K562 (cell line): ENCODE measurements around the gene SPTAN1. TPM values are rescaled to one million over a fixed set of nuclear protein-coding genes. Genes with fewer than 3 reads are reported as not detected.

Experiments
- ATAC-seq: fragments of 200-7000 bp; cut with Tn5 transposase; 3 replicates; pipeline ENCODE4 v1.9.1; 2020; ENCODE audit warnings: moderate library complexity
- BruUV-seq: library from RNA; stranded (reverse); fragments of 400-500 nt; replicated peaks from 2 replicates; lab custom pipeline; 2021; lab: Mats Ljungman, UMichigan
- CTCF ChIA-PET: fragments of 300-600 bp; formaldehyde crosslinking; extraction: SDS; loops from one replicate; lab custom pipeline; 2021; ENCODE audit warnings: low intra/inter-chr PET ratio; lab: Yijun Ruan, JAX
- POLR2A ChIA-PET: fragments of 300-600, 350-650 bp; sonication (Branson Sonifier 250); formaldehyde crosslinking; extraction: SDS; loops from one replicate; lab custom pipeline; 2021; ENCODE audit warnings: antibody characterized with exemption, inconsistent platforms; lab: Yijun Ruan, JAX
- DNase-seq, 4 experiments: peaks; one replicate each; pipeline versions ENCODE4 v3.0.0 to v3.0.0-alpha.2; 2011 to 2018; ENCODE audit warnings: low spot score in 3 of 4, mixed read lengths in 3 of 4; ENCODE audit errors: extremely low read depth in 1 of 4
- FAIRE-seq: peaks from 2 replicates; lab custom pipeline; 2011; peaks lifted over from hg19 to GRCh38; lab: Jason Lieb, UNC
- H2AFZ ChIP-seq: 2 replicates; pipeline ENCODE4 v1.6.0; 2011; ENCODE audit warnings: low read depth, low read length, control low read depth, inconsistent platforms
- H3K27ac ChIP-seq: fragments of 200-600 bp; 3 replicates; pipeline ENCODE4 v1.8.0; 2011; ENCODE audit warnings: low read depth, mild to moderate bottlenecking, control low read depth, inconsistent platforms, low read length, moderate library complexity, mixed read lengths; ENCODE audit errors: extremely low read depth
- H3K27me3 ChIP-seq, 2 experiments: fragments of 300-600 bp in 1 of 2; 2 replicates in 1 of 2; 3 replicates in 1 of 2; pipeline versions ENCODE4 v1.6.0 to v1.8.0; 2011; ENCODE audit warnings: inconsistent platforms in 2 of 2, low read length in 2 of 2, mild to moderate bottlenecking in 1 of 2, mixed read lengths in 1 of 2, moderate library complexity in 1 of 2; ENCODE audit not compliant: control insufficient read depth in 2 of 2, insufficient read depth in 2 of 2
- H3K36me3 ChIP-seq: fragments of 300-600 bp; 3 replicates; pipeline ENCODE4 v1.8.0; 2011; ENCODE audit warnings: mild to moderate bottlenecking, low read length, inconsistent platforms; ENCODE audit not compliant: control insufficient read depth, insufficient read depth
- H3K4me1 ChIP-seq, 2 experiments: fragments of 200-600 bp in 1 of 2; replicated peaks in 1 of 2; 2 replicates in 1 of 2; 3 replicates in 1 of 2; pipeline versions ENCODE4 v1.5.1 to v1.8.0; 2011; ENCODE audit warnings: inconsistent platforms in 2 of 2, low read length in 2 of 2, mild to moderate bottlenecking in 1 of 2, mixed read lengths in 1 of 2, moderate library complexity in 1 of 2; ENCODE audit not compliant: control insufficient read depth in 2 of 2, insufficient read depth in 2 of 2
- H3K4me2 ChIP-seq: 2 replicates; pipeline ENCODE4 v1.6.1; 2011; ENCODE audit warnings: low read length, control low read depth, inconsistent platforms, mixed read lengths; ENCODE audit not compliant: insufficient read depth
- H3K4me3 ChIP-seq: fragments of 200-600 bp; sonication (generic), shearing (Covaris generic); 2 replicates; pipeline ENCODE4 v1.5.1; 2016; ENCODE audit warnings: control low read depth, inconsistent platforms
- H3K79me2 ChIP-seq: fragments of 200-600 bp; 3 replicates; pipeline ENCODE4 v1.8.0; 2011; ENCODE audit warnings: low read length, inconsistent platforms; ENCODE audit not compliant: control insufficient read depth, insufficient read depth
- H3K9ac ChIP-seq, 2 experiments: 2 replicates each; pipeline versions ENCODE4 v1.6.0 to v1.6.1; 2011; ENCODE audit warnings: low read depth in 2 of 2, low read length in 2 of 2, control low read depth in 1 of 2, inconsistent platforms in 1 of 2, mild to moderate bottlenecking in 1 of 2, mixed read lengths in 1 of 2; ENCODE audit not compliant: insufficient read depth in 1 of 2
- H3K9me1 ChIP-seq: one replicate; pipeline ENCODE4 v1.6.0; 2011; ENCODE audit warnings: inconsistent platforms, mild to moderate bottlenecking, low read length, moderate library complexity; ENCODE audit not compliant: control insufficient read depth, insufficient read depth
- H3K9me3 ChIP-seq: replicated peaks from 2 replicates; pipeline ENCODE4 v1.5.1; 2011; ENCODE audit warnings: low read depth, low read length, inconsistent platforms; ENCODE audit not compliant: control insufficient read depth, insufficient read depth
- H4K20me1 ChIP-seq: replicated peaks from 2 replicates; pipeline ENCODE4 v1.6.1; 2011; ENCODE audit warnings: low read length, inconsistent platforms, mixed read lengths; ENCODE audit not compliant: control insufficient read depth, insufficient read depth
- ATF1 ChIP-seq, 2 experiments: fragments of 450-650 bp in 1 of 2; IDR thresholded peaks; 2 replicates each; pipeline ENCODE4 v1.6.1; 2016; ENCODE audit warnings: missing compliant biosample characterization in 1 of 2, missing genetic modification characterization in 1 of 2
- ATF7 ChIP-seq: fragments of 450-650 bp; IDR thresholded peaks from 2 replicates; pipeline ENCODE4 v1.7.1; 2014; ENCODE audit warnings: mild to moderate bottlenecking, moderate library complexity
- E2F8 ChIP-seq: fragments of 450-650 bp; IDR thresholded peaks from 2 replicates; pipeline ENCODE4 v1.7.1; 2018; ENCODE audit warnings: mild to moderate bottlenecking, low read depth; ENCODE audit not compliant: partially characterized antibody
- FOXK1 ChIP-seq: sonication (generic); formaldehyde crosslinking; IDR thresholded peaks from 2 replicates; pipeline ENCODE4 v1.8.0; 2022; ENCODE audit warnings: missing genetic modification reagents, mild to moderate bottlenecking, borderline replicate concordance
- JUN ChIP-seq, 2 experiments: sonication (generic) in 1 of 2; formaldehyde crosslinking in 1 of 2; IDR thresholded peaks; 2 replicates each; pipeline versions ENCODE4 v1.6.1 to v1.8.0; 2012 to 2022; ENCODE audit warnings: borderline replicate concordance in 2 of 2, mild to moderate bottlenecking in 2 of 2, improper control_type of control experiment in 1 of 2, low read depth in 1 of 2, low read length in 1 of 2, missing genetic modification reagents in 1 of 2
- ZNF507 ChIP-seq: conservative IDR thresholded peaks from 2 replicates; pipeline ENCODE4 v1.6.1; 2017; ENCODE audit warnings: missing genetic modification characterization, missing compliant biosample characterization
- ZNF707 ChIP-seq: fragments of 250-450 bp; sonication (Bioruptor Pico); conservative IDR thresholded peaks from 2 replicates; pipeline ENCODE4 v1.8.0; 2022; ENCODE audit warnings: inconsistent platforms, mild to moderate bottlenecking, moderate library complexity
- WGBS: fragments of 100-300 bp; shearing (Covaris generic); methylation state at CpG from one replicate; pipeline ENCODE4 v1.1.6; 2016; ENCODE audit warnings: low coverage, mixed read lengths; ENCODE audit not compliant: insufficient coverage; ENCODE audit errors: missing lambda C conversion rate; 5-methylcytosine and 5-hydroxymethylcytosine counted together
- in situ Hi-C: fragments of 300-500 bp; cut with MboI; formaldehyde crosslinking; loops from 4 replicates; pipeline ENCODE4 v1.15.0; 2018; ENCODE audit warnings: inconsistent platforms, mixed read lengths
- intact Hi-C: fragments of 100-400 bp; cut with micrococcal nuclease; formaldehyde crosslinking; loops from 2 replicates; pipeline ENCODE4 v1.14.2; 2022
- polyA plus RNA-seq, 8 experiments: library from polyadenylated mRNA; depleted of rRNA in 4 of 8; stranded (reverse) in 5 of 8; unstranded in 3 of 8; fragments of >200 nt; fragmentation: Nextera tagmentation in 2 of 8; fragmentation: Illumina TruSeq in 1 of 8; extraction: Ambion mirVana in 2 of 8; extraction: Trizol in 1 of 8; gene quantifications; 2 replicates each; pipeline versions ENCODE4 v1.2.1 to v1.2.3, GENCODE V29; 2011 to 2014; ENCODE audit warnings: inconsistent platforms in 1 of 8, missing spikeins in 1 of 8
- total RNA-seq, 7 experiments: library from RNA; depleted of rRNA in 6 of 7; stranded (reverse); fragments of >200 nt in 6 of 7; fragmentation: Illumina TruSeq in 2 of 7; extraction: Trizol in 2 of 7; gene quantifications; 2 replicates each; pipeline versions ENCODE4 v1.2.1 to v1.2.3, GENCODE V29; 2011 to 2021; ENCODE audit warnings: low replicate concordance in 1 of 7

SPTAN1 gene
- total and polyA plus RNA-seq, 9 of the 15 experiments (the other 6 are each of a cell fraction or from before 2014, with no cell fraction given), result 1.5 to 13.5 (median 6.8) TPM

GRCh38 chr9:128653908-128654307 is 101.5 kb downstream of the SPTAN1 start:
- no peak for DNase-seq
- H3K4me2 ChIP-seq, result no peak overlapping the region
- no peaks in the 10 kb centered on the region for H3K9me1 ChIP-seq
- intact Hi-C loops, result no loop called here
- no peaks in the 10 kb centered on the region; a peak in 1 of 5 replicates for H3K27me3 ChIP-seq
- in situ Hi-C loops, result loop anchor here (5.0 kb wide), 1 partner anchor 1018 kb away; no protein-coding TSS in a partner anchor
- H3K9ac ChIP-seq, result 0 out of 4 replicates have a peak overlapping the region, but pooled peaks of 1 of the 2 experiments have one; percentile 49
- 96% methylated on average over 8 of the region's 8 CpGs for WGBS
- H3K36me3 ChIP-seq, result peaks cover 17% of the 10 kb centered on the region; the same call in 2 of the 3 replicates
- no peaks in the 10 kb centered on the region for H3K9me3 ChIP-seq
- CTCF ChIA-PET, result no interaction called here
- no TSS peak for BruUV-seq
- FAIRE-seq, result no peak
- peaks cover 35% of the 10 kb centered on the region for H3K79me2 ChIP-seq
- no peak for TF ChIP-seq ATF1 (CRISPR knock-in tag; IDR thresholded peaks at IDR 0.05)
- no peak for TF ChIP-seq ATF1 (tag; IDR thresholded peaks at IDR 0.05)
- TF ChIP-seq ZNF707 (CRISPR knock-in tag), result no peak
- TF ChIP-seq ZNF507 (tag), result no peak
- no peak for TF ChIP-seq E2F8
- TF ChIP-seq ATF7, result no peak
- no peak for TF ChIP-seq FOXK1 (CRISPR knock-in tag)
- TF ChIP-seq JUN (IDR thresholded peaks at IDR 0.05; ENCODE audit: borderline replicate concordance, low read depth, low read length), result no peak
- TF ChIP-seq JUN (CRISPR knock-in tag; IDR thresholded peaks at IDR 0.05; ENCODE audit: borderline replicate concordance), result no peak
- H2AFZ ChIP-seq, result no peak overlapping the region
- H3K4me1 ChIP-seq, result peaks cover 5 to 28% of the 10 kb centered on the region in 2 experiments; a peak in 4 of 5 replicates
- H4K20me1 ChIP-seq, result no peaks in the 10 kb centered on the region
- H3K27ac ChIP-seq, result no peak overlapping the region; the same call in 2 of the 3 replicates
- no peak for ATAC-seq
- POLR2A ChIA-PET, result interaction anchor here (0.6 to 1.0 kb wide), 2 partner anchors 8 to 15 kb away, joined by 3 to 4 read pairs; no protein-coding TSS in a partner anchor
- no peak overlapping the region for H3K4me3 ChIP-seq
